HPDE6-E6E7 (cell line): ENCODE data around the gene ASB6.
"Not testable (repeated sequence)": the region's sequence is repeated elsewhere in the genome, so short reads cannot be mapped to it uniquely, and the experiment has no call there.

Source experiments
- DNase-seq: peaks from one replicate; pipeline ENCODE4 v3.0.0; 2011; ENCODE audit warnings: missing footprints; ENCODE audit errors: extremely low spot score

Gene ASB6

DNA sequence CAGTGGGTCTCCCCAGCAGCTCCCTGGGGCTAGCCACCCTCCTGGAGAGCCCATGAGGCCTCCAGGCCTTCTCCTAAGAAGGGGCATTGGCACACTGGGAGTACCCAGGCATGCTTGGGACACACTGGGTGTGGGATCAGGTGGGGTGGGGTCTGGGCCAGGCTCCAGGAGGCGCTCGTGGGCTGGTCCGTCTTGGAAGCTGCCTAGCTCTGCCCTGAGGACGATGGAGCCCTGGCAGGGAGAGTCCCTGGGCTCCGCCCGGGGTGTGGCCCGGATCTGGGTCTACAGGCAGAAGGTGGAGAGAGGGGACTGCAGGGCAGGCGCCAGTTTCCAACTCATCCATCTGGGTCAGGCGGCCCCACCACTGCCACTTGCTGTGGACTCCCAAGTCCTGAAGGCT lies 25.9 kb upstream of the ASB6 start:
- DNase-seq, result no peak

DNA sequence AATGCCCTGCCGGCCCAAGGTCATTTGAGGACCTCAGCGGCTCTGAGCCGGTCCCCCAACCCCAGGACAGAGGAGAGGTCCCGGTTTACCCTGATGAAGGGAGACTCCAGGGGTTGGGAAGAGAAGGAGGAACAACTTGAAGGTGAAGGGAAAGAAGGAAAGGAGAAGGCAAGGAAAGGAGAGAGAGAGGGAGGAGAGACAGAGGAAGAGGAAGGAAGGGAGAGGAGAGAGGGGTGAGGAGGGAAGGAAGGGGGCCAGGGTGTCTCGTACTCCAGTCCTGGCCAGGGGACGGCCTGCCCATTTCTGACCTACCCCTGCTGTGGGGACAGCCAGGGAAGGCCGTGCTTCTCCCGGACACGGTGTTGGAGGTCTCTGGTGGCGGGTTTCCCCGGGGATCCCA lies 25.4 kb upstream of the ASB6 start:
- DNase-seq, result no peak

DNA sequence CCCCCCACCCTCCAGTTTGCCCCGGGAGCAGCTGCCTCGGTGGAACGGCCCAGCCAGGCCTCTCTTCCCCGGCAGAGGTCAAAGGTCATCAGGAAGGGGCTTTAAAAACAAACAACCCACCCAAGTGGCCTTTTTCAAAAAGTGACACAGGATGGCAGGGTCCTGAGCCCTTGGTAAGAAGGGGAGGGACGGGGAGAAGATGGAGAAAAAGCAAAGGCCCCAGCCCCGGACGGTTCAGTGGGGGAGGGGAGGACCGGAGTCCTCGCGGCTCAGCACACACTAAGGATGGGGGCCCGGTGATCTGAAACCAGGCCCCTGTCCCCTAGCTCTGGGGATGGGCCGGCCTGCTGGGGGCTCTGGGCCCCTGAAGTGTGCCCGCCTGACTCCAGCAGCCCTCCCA lies 24.6 kb upstream of the ASB6 start:
- no peak for DNase-seq

DNA sequence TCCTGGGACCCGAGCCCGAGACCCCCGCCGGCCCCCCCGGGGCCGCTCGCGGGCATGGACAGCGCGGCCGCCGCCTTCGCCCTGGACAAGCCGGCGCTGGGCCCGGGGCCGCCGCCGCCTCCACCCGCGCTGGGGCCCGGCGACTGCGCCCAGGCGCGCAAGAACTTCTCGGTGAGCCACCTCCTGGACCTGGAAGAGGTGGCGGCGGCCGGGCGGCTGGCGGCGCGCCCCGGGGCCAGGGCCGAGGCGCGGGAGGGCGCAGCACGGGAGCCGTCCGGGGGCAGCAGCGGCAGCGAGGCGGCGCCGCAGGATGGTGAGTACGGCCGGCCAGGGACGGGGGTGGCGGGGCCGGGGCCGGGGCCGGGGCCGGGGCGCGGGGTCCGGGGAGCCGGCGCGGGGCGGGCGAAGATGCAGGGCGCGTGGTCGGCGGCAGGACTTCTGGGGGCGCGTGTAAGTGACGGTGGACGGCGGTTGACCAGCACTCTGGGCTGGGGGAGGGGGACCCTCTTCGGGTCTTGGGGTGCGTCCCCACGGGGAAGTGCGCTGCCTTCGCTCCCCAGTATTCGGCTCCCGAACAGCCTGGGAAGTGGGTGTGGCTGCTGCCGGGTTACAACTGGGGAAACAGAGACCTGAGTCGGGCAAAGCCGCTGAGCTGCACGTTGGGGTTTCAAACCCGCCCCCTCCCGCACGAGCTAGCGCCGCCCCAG lies 24.0 kb upstream of the ASB6 start:
- no peak for DNase-seq

DNA sequence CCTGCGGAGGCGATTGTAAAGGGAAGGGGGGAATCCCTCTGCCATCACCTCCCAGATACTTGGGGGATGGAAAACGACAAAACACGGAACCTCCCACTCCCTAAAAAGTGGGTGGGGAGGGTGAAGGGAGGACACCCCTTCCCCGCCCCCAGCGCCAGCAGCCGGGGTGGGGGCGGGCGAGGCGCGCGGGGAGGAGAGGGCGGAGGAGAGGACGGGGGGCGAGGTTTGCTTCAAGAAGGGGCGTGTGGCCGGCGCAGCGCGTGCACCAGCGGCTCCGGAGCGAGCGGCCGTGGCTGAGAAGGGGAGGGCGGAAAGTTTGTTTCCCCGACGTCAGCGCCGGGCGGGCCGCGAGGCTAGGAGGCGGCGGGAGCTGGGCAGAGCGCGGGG lies 23.4 kb upstream of the ASB6 start, which contains the start of gene PRRX2:
TSS of gene PRRX2 (plus strand) at position 259 of the 387 bp plus-strand sequence. CDS start 221 bp downstream, outside the sequence.
- no peak for DNase-seq

DNA sequence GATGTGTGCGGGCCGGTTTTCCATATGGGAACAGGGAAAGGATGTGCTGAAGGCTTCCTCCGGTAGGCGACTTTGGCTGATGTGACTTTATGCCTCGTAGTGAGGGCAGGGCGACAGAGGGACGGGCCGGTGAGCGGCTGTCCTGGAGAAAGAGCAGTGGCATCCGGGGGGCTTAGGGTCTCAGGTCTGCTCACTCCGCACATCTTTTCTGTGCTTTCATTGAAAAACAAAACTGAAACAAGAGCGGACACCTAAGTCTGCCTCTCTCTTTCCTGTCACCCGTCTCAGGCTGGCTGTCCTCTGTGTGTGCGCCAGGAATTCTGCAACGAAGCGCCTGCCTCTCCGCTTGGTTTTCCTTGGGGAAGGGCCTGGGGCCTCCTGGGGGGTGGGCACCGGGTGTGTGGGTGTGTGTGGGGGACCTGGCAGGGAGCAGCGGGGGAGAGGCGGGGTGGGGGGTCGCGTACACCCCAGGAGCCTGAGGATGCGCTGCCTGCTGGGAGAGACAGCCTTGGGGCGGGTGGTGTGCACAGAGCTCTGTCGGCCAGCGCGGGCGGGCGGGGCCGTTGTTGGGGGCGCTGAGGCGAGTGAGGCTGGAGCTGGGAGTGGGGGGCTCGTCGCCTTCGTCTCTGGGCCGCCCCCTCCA lies 22.9 kb upstream of the ASB6 start:
- DNase-seq, result no peak

DNA sequence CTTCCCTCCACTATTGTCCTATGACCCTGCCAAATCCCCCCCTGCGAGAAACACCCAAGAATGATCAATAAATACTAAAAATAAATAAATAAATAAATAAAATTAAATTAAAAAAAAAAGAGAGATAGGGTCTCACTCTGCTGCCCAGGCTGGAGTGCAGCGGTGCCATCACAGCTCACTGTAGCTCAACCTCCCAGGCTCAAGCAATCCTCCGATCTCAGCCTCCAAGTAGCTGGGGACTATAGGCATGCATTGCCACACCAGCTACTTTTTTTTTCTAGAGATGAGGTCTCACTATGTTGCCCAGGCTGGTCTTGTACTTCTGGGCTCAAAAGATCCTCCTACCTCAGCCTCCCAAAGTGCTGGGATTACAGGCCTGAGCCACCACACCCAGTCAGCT lies 20.3 kb upstream of the ASB6 start:
- DNase-seq, result not testable (repeated sequence)

DNA sequence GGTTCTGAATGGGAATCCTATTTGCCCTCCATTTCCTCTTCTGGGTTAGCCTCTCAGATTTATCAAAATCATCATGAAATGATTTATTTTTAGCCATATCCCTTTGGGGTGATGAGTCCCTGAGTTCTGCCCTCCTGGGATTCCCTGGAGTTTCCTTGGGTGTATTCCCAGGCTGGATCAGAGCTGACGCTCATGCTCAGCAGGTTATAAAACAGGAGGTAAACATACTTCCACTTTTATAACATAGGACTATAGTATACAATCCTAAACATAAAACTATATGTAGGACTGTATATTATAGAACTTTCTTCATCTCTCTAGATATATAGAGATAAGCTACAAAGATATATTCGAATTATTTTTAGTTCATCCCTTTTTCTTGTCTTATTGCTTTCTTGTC lies 19.1 kb upstream of the ASB6 start:
- DNase-seq, result no peak

DNA sequence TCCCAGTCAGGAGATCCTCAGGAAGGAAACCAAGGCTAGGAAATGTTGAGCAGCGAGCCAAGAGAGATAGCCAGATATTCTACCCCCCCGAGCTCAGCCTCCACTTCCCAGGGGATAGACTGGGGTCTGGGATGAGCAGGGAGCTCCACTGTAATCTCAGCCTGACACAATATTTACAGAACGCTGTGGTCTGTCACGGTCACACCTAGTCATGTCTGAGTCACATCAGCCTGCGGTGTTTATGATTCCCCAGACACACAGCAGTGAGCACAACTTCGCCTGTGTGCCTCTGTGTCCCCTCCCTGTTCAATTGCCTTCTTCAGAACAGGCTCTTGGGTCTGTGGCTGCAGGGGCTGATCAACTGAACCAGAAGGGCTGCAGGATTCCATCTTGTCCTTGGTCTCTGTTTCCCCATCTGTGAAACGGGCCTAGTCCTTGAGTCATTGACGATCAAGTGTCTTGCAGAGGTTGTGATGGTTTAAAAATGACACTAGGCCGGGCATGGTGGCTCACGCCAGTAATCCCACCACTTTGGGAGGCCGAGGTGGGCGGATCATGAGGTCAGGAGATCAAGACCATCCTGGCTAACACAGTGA lies 14.9 kb upstream of the ASB6 start:
- DNase-seq, result peak; percentile 69

DNA sequence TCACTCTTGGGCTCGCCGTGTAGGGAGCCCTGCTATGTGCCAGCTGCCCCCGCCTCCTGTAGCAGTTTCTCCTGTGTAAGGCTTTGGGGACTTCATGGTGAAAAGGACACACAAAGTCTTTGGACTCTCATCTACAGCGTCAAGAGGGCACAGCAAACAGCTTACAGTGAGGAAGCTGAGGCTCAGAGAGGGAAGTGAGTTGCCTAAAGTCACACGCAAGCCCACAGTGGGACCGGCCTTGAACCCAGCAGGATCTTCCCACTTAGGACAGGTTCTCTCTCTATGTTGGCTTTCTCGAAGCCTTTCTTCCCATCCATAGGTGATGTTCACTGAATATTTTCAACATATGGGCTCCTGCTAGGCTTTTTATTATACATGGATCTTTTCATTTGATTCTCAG lies 13.7 kb upstream of the ASB6 start:
- DNase-seq, result no peak

DNA sequence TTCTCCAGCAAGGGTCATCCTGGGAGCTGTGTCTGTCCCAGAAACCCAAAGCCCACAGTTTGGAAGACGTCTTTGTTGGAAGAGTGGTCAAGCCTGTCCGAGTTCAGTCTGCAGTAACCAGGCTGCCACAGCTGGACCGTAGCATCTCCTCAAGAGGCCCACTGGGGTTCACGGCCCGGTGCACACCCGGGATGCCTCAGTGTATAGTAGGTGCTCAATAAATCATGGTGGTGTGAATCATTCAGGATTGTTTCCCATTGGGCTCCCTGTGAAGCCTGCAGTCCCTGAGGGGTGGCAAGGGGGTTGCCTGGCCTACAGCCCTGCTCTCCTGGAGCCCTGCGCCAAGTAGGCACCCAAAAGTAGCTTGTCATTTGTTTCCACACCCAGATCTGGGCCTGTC lies 13.2 kb upstream of the ASB6 start:
- no peak for DNase-seq

DNA sequence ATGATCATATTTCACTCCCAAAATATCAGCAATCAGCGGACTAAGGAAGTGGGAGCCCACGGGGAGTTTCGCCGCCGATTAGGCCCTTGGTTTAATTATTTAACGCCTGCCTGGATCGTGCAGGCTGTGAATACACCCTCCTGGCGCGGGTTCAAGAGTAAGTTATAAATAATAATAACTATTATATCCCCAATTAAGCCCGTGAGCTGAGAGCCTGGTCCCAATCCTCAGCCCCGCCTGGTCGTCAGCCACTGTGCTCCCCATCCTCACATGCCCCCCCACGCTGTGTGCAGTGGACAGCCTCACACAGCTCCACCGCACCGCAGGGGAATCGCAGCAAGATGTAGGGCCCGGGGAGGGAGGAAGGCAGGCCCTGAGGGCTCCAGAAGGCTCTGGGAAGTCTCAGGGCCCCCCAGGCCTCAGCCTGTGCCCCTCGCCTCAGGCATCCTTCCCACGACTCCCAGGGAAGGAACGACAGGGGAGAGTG lies 12.6 kb upstream of the ASB6 start:
- no peak for DNase-seq

DNA sequence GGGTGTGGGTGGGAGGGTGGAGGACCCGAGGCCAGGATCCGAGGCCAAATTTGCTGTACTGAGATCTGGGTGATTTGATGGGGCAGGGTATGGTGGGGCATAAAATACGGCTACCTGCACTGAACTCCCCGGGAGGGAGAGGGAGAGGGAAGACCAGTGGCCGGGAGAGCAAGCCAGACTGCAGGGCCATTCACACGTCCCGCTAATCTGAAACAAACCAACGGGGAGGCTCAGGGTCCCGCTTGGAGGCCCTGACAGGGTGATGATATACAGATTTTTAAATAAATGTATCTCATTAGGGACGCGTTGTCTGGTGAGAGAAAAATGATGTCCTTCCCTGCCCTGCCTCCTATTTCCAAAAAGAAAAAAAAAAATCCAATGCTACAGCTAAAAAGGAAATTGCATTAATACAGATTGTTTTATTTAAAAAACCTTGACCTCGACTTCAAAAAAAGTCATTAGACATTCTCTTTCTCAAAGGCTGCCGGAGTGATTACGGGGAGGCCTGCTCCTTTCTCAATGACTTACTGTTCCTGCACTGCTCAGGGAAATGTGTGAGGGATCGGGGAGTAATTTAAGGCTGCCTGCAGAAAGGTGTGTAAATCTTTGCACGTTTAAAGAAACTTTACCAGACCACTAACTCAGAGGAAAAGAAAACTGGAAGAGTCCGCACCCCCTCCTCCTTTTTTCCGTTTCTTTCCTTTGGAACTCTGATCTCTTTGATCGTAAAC lies 12.0 kb upstream of the ASB6 start:
- no peak for DNase-seq

DNA sequence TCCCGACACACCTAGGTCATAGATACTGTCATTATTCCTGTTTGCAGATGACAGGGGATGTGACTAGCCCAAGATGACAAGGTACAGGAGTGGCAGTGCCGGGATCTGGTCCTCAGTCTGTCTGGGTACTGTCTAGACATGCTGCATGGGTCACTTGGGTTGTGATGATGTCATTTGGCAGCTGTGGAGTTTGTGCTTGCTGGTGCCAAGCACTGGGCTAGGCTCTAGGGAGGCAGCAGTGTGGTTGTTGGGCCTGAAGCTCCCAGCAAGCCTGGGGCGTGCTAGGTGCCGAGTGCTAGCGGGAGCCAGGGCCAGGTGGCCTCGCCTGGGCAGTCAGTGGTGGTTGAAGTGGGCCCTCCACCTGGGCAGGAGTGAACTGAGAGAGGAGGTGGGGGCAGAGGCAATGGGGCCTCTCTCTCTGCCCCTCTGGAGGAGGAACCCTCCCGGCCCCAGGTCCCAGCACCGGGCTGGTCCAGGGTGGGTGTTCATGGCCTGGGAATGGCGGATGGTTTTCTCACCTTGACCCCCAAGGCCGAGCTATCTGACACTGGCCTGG lies 8.8 kb upstream of the ASB6 start:
- DNase-seq, result no peak

DNA sequence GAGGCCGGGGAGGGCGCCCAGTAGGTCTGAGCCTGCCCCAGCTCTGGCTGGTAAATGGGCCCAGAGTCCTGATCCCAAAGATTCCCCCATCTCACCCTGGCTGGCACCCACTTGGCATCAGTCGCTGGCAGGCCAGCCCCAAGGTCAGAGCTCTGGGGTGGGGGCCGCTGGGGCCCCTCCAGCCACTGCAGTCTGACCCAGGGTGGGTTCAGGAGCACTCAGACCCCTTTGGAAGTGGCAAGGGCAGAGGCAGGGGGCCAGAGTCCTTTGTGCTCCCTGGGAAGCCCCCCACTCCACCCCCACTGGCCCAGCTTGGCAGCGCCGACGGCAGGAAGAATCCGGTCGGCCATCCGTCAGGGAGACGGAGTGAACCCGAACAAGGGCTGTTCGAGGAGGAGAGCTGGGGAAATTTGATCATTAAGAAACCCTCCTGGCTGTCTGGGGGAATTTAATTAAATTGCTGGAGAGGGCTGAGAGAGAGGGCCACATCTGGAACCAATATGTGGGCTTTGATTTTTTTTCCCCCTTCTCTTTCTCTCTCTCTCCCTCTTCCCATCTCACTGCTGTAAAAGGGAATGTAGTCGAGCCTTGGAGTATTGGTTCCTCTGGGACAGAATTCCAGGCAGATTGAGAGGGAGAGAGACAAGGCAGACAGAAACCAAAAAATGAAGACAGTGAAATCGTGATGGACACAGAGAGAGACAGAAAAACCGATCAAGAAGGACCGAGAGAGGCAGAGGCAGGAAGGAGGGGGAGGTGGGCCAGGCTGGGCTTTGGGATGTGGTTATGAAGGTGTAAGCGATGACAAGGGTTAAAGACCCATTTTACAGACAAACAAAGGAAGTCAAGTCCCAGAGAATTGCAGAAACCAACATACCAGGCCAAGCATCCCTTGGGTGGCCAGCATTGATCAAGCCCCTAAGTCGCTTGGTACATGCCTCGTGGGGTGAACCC lies 8.1 kb upstream of the ASB6 start:
- no peak for DNase-seq

DNA sequence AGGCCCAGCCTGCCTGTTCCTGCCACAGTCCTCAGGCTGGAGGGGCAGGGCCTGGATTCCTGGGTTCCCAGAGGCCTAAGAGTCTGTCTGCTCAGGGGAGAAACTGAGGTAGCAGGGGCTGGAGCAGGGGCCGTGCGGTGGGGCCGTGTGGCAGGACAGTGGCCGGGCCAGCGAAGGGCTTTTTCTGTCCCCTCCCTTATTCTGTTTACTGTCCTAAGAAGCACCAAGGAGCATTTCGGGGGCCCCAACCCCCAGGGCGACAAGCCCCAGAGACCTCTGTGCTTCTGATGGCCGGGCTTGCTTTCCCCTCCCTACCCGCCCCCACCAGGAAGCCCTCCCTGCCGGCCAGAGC lies 6.8 kb upstream of the ASB6 start:
- no peak for DNase-seq

DNA sequence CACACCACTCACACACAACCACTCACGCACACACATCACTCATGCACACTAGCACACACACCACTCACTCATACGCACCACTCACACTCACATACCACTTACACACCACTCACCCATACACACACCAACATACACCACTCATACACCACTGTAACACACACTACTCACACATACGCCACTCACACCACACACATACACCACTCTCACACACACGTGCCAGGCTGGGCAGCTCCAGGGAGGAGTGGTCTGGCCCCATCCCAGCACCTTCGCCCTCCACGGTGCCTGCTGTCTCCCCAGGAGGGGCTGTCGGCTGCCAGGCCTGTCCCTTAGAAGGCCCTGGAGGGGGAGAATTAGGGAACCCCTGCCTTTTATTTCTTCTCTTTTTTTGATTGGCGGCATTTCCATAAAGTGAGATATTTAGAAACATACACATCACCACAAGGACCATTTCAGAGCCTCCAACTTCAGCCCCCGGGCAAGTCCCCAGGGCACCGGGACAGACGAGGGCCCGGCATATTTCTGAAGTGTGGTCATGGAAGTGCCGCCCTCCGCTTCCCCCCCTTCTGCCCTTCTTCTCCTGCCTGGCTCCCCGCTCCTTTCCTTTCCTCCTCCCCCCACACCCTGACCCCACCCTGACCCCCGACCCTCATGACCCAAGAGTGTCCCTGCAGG lies 6.3 kb upstream of the ASB6 start:
- no peak for DNase-seq

DNA sequence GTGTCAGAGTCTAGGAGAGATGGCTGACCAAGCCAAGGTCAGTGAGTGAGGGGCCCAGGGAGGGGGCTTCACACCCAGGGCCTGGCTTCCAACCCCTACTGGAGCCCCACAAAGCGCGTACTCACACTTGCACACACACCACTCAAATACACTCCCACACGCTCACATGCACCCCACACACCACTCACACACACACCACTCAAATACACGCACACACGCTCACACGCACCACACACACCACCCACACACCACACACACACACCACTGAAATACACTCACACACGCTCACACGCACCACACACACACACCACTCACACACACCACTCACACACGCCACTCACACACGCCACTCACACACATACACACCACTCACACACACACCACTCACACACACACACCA lies 5.7 kb upstream of the ASB6 start:
- no peak for DNase-seq

DNA sequence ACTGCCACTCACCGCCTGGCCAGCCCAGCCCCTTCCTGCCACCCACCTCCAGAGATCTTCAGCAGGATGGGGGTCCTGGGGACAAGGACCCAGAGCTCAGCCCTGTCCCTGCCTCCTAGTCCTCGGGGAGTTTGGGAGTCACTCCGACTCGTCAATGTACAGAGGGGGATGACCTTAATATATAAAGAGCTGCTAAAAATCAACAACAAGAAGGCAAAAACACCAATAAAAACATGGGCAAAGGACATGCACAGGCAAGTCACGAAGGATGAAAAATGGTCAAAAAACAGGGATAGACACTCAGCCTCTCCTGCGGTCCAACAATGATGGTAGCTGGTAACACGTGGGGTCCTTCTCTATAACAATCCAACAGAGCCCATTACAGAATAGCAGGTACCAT lies 4.7 kb upstream of the ASB6 start:
- no peak for DNase-seq

DNA sequence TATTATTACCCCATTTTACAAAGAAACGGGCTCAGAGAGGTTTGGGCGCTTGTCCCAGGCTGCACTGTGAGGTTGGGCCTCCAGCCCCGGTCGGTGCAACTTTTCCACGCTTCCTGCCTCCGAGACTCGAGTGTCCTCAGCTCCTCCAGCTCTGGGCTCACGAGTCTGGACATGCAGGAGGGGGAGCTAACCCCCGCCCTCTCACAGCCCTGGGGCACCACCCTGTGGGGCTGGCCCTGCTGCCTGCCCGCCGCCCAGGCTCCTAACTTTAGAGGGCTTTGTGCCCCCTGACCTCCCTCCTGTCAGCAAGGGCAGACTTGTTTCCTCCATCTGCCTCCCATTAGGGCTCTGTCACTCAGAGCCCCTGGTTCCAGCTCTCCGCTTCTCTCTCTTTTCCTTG lies 4.3 kb upstream of the ASB6 start:
- no peak for DNase-seq

DNA sequence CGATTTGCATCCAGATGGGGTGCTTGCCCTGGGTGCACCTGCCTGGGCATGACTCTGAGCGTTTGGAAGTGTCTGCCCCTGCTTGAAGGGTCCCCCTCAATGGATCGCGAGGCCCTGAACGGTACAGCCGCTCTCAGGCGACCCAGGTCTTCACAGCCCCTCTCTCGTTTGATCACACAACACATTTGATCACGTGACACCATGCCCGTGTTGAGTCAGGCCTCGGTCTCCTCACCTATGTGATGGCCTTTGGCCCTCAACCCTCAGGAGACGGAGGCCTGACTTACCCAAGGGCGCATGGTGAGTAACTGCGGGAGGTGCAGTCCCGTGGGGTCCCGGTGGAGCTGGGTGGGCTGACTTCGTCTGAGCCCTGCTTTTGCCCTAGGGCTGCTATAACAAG lies 3.0 kb upstream of the ASB6 start:
- DNase-seq, result no peak
